Lower leg skin (tissue), 3 donors: ENCODE results near the gene COL18A1.

ENCODE experiments used
- CTCF ChIP-seq, 3 donors: fragments of 450-650 bp; IDR thresholded peaks; one replicate each; pipeline ENCODE4 v1.5.1; 2016; ENCODE audit warnings: antibody characterized with exemption in 3 of 3, mild to moderate bottlenecking in 3 of 3, moderate library complexity in 2 of 3
- POLR2A ChIP-seq, 2 donors: fragments of 450-650 bp; IDR thresholded peaks; one replicate each; pipeline ENCODE4 v1.6.1; 2016 to 2017; ENCODE audit warnings: antibody characterized with exemption in 2 of 2, mild to moderate bottlenecking in 1 of 2, moderate library complexity in 1 of 2

DNA sequence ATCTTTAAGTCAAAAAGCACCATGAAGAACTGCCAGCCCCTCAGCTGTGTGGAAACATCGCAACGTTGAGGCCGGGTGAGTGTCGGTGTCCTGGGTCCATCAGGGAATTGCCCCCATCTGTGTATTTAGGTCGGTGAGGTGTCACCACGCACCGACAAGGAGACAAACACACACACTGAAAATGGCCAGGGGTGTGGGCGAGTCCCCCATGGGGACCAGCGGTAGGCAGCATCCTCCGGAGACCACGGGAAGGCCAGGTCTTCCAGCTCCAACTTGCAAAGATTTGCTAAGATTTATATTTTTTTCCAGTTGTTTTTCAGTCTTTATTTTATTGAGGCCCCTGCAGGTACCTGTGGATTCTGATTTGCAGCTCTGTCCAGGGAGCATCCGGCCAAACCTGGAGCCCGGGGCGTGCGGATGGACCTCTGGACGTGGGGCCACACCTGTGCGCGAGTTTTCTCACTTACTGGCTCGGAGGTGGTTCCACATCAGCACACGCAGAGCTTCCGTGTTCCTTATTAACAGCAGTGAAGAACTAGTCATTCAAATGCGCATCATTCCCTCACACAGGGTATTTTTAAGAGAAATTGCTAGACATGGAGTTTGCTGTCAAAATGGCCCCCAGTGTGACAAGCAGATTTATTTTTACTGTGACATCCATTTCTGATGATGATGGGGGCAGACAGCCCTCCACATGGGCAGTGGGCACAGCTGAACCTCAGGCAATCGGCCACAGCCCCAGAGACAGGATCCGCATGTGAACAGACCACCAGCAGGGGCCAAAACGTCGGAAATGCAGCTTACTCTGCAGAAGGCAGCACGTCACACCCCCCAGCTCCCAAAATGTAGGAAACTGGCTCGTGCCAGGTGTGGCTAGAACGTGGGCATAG is 154.5 kb downstream of the COL18A1 start:
- TF ChIP-seq CTCF (IDR thresholded peaks at IDR 0.05) (no peak), POLR2A (IDR thresholded peaks at IDR 0.05) (no peak)
